Measurements from ENCODE around the gene DNAL4.

DNA sequence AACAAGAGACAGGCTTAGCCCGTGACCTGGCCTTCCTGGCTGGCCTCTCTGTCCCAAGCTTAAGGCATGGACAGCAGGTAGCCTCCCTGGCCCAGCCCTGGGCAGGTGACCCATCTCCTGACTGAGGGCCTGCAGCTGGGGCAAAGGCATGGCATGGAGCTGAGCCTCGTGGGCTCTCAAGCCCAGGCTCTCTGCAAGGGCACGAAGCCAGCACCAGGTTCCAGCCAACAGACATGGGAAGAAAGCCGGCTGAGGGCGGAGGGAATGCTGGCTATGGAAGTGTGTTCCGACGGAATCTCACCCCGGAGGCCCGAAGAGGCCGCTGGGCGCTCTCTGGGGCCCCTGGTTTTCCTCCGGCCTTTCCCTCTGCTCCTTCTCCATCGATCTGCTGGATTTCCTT is 12.9 kb downstream of the DNAL4 start:
- TF ChIP-seq CTCF (IDR thresholded peaks at IDR 0.05) (no peak), POLR2A (IDR thresholded peaks at IDR 0.05) (no peak)
